Mammary epithelial cell (primary cell): Measurements from ENCODE around the gene LMF2.

ENCODE experiments used
- CTCF ChIP-seq, 2 donors: IDR thresholded peaks in 1 of 2; conservative IDR thresholded peaks in 1 of 2; 2 replicates each; pipeline ENCODE4 v1.5.1; 2011 to 2012; ENCODE audit warnings: inconsistent platforms in 2 of 2, low read length in 2 of 2, mild to moderate bottlenecking in 2 of 2, control low read depth in 1 of 2, low read depth in 1 of 2; ENCODE audit not compliant: insufficient read depth in 1 of 2; ENCODE audit errors: extremely low read depth in 1 of 2
- EZH2 ChIP-seq: IDR thresholded peaks from 2 replicates; pipeline ENCODE4 v1.6.1; 2012; ENCODE audit warnings: low read length, inconsistent platforms, borderline replicate concordance

- TF ChIP-seq CTCF (conservative IDR thresholded peaks at IDR 0.05 in 1 of 2, IDR thresholded peaks at IDR 0.05 in 1 of 2; ENCODE audit: extremely low read depth in 1 of 2, insufficient read depth in 1 of 2, low read depth in 1 of 2, low read length in 2 of 2) (no peak), EZH2 (no peak)
Observed at GRCh38 chr22:50463188-50463900, 44.2 kb downstream of the LMF2 start.
